GM12873 (cell line): ENCODE results near the gene ZMYM5.

ENCODE experiments used
- TF ChIP-seq, protein P1 (sequence below): IDR thresholded peaks from 2 replicates; pipeline ENCODE4 v1.5.1; 2012; ENCODE audit warnings: low read depth, mild to moderate bottlenecking, moderate library complexity, low read length, control low read depth; ENCODE audit not compliant: insufficient read depth; ENCODE audit errors: missing control alignments

The ZMYM5 gene

GRCh38 chr13:19817106-19817505, 46.3 kb downstream of the ZMYM5 start:
- TF ChIP-seq, protein P1, sequence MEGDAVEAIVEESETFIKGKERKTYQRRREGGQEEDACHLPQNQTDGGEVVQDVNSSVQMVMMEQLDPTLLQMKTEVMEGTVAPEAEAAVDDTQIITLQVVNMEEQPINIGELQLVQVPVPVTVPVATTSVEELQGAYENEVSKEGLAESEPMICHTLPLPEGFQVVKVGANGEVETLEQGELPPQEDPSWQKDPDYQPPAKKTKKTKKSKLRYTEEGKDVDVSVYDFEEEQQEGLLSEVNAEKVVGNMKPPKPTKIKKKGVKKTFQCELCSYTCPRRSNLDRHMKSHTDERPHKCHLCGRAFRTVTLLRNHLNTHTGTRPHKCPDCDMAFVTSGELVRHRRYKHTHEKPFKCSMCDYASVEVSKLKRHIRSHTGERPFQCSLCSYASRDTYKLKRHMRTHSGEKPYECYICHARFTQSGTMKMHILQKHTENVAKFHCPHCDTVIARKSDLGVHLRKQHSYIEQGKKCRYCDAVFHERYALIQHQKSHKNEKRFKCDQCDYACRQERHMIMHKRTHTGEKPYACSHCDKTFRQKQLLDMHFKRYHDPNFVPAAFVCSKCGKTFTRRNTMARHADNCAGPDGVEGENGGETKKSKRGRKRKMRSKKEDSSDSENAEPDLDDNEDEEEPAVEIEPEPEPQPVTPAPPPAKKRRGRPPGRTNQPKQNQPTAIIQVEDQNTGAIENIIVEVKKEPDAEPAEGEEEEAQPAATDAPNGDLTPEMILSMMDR = no peak

- TF ChIP-seq, protein P1 = no peak
Measured at GRCh38 chr13:19810996-19811881, 52.2 kb downstream of the ZMYM5 start.

- TF ChIP-seq, protein P1 = no peak
Measured at GRCh38 chr13:19810151-19810550, 53.3 kb downstream of the ZMYM5 start.

DNA sequence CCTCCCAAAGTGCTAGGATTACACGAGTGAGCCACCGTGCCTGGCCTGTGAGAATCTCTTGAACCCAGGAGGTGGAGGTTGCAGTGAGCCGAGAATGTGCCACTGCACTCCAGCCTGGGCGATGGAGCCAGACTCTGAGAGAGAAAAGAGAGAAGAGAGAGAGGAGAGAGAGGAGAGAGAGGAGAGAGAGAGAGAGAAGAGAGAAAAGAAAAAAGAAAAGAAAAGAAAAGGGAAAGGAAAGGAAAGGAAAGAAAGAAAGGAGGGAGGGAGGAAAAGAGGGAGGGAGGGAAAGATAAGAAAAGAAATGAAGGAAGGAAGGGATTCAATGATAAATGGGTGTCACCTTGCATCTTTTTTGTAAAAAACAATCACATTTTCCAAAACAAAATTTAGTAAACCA, 57.7 kb downstream of the ZMYM5 start:
- TF ChIP-seq, protein P1 = no peak

DNA sequence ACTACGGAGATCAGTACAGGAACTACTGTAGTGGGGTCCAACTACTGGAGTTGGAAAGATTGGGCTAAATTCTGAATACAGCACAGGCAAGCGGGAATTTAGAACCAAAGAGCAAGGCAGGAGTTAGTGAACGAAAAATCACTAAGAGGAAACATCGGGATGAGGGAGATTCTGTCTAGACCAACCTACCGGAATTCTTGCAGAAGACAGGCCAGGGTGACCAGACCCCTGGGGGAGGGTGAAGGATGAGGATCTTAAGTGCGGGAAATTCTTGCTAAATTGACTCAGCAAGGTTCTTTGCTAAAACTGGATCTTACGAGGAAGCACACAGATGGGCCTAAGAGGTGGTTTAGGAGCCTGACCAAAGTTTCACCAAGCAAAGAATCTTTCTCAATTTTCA, 67.5 kb downstream of the ZMYM5 start:
- TF ChIP-seq, protein P1 = no peak

- TF ChIP-seq, protein P1 = no peak
Measured at GRCh38 chr13:19794631-19795030, 68.8 kb downstream of the ZMYM5 start.

DNA sequence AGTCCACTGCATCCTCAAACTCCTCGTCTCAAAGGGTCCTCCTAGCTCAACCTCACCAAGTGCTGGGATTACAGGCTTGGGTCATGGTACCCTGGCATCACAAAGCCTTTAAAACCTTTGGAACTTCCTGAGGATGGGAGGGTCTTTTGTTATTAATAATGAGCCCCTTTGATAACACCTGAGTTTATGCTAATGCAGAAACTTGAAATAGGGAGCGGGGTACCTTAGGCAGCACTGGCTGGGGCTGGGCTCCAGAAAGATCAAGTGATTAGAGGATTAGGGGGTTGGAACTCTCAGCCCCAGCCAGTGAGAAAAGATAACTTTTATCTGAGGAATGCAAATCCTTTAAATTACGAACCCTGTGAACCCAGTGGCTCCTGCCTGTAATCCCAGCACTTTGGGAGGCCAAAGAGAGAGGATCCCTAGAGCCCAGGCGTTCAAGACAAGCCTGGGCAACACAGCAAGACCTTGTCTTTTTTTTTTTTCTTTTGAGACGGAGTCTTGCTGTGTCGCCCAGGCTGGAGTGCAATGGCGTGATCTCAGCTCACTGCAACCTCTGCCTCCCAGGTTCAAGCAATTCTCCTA, 71.4 kb downstream of the ZMYM5 start:
- TF ChIP-seq, protein P1 = no peak
